Osteoblast (primary cell): ENCODE measurements around the gene FAM13C. TPM values are rescaled to one million over a fixed set of nuclear protein-coding genes. Genes with fewer than 3 reads are reported as not detected.

Source experiments
- DNase-seq: peaks from one replicate; pipeline ENCODE4 v3.0.0; 2011; ENCODE audit warnings: low spot score, mixed read lengths; ENCODE audit not compliant: insufficient read length; ENCODE audit errors: missing footprints
- H2AFZ ChIP-seq: 2 replicates; pipeline ENCODE4 v1.6.0; 2011; ENCODE audit warnings: mild to moderate bottlenecking, low read length
- H3K27ac ChIP-seq: 2 replicates; pipeline ENCODE4 v1.5.1; 2011; ENCODE audit warnings: mild to moderate bottlenecking, low read depth, low read length, moderate library complexity
- H3K27me3 ChIP-seq: 2 replicates; pipeline ENCODE4 v1.6.0; 2012; ENCODE audit warnings: mild to moderate bottlenecking, control low read depth, inconsistent platforms, low read length, moderate library complexity; ENCODE audit not compliant: insufficient read depth
- H3K36me3 ChIP-seq: 2 replicates; pipeline ENCODE4 v1.5.1; 2011; ENCODE audit warnings: mild to moderate bottlenecking, low read length, control low read depth, moderate library complexity; ENCODE audit not compliant: insufficient read depth
- H3K4me1 ChIP-seq: 2 replicates; pipeline ENCODE4 v1.5.1; 2011; ENCODE audit warnings: mild to moderate bottlenecking, low read length, control low read depth, moderate library complexity; ENCODE audit not compliant: insufficient read depth
- H3K4me2 ChIP-seq: 2 replicates; pipeline ENCODE4 v1.6.0; 2011; ENCODE audit warnings: mild to moderate bottlenecking, low read length; ENCODE audit not compliant: insufficient read depth
- H3K4me3 ChIP-seq: fragments of 200-600 bp; sonication (generic); 3 replicates; pipeline ENCODE4 v1.5.1; 2012; ENCODE audit warnings: mild to moderate bottlenecking, low read length, inconsistent platforms; ENCODE audit not compliant: insufficient read depth
- H3K79me2 ChIP-seq: 2 replicates; pipeline ENCODE4 v1.6.0; 2012; ENCODE audit warnings: mild to moderate bottlenecking, low read length, control low read depth, inconsistent platforms; ENCODE audit not compliant: insufficient read depth
- H3K9me3 ChIP-seq: 2 replicates; pipeline ENCODE4 v1.5.1; 2011; ENCODE audit warnings: low read depth, low read length, control low read depth
- H4K20me1 ChIP-seq: 2 replicates; pipeline ENCODE4 v1.6.0; 2012; ENCODE audit warnings: mild to moderate bottlenecking, low read length, control low read depth; ENCODE audit not compliant: insufficient read depth
- total RNA-seq: library from RNA; depleted of rRNA; stranded (reverse); fragments of >200 nt; gene quantifications from 2 replicates; pipeline ENCODE4 v1.2.3, GENCODE V29; 2012
- TF ChIP-seq, protein P1 (sequence below): IDR thresholded peaks from 2 replicates; pipeline ENCODE4 v1.5.1; 2011; ENCODE audit warnings: mild to moderate bottlenecking, low read depth, low read length, moderate library complexity; ENCODE audit errors: extremely low read depth

FAM13C gene
- total RNA-seq, 1 donor: 6.5 TPM

DNA sequence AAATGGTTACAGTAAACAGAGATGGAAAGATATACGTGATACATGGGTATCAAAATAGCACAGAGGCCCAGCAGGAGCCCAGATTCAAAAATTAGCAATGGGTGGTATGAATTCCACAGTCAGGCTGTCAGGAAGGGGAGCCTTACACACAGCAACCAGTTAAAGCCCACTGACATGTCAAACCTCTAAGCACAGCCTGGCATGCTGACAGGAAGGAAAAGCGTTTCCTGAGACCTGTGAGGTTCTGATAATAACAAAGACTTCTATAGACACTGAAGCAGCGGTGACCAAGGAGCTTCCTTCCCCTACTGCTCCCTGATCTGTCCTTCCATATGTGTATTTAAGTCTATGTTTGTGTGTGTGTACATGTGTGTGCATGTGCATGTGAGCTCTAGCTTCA is 96.0 kb downstream of the FAM13C start:
- Histone ChIP-seq H3K9me3 (no peaks in the 10 kb centered on the region), H3K4me1 (no peaks in the 10 kb centered on the region), H3K27me3 (no peaks in the 10 kb centered on the region), H3K79me2 (no peaks in the 10 kb centered on the region), H3K4me3 (no peak overlapping the region), H3K27ac (no peak overlapping the region), H2AFZ (no peak overlapping the region), H3K4me2 (no peak overlapping the region), H4K20me1 (no peaks in the 10 kb centered on the region), H3K36me3 (no peaks in the 10 kb centered on the region)
- no peak for DNase-seq
- TF ChIP-seq, protein P1, sequence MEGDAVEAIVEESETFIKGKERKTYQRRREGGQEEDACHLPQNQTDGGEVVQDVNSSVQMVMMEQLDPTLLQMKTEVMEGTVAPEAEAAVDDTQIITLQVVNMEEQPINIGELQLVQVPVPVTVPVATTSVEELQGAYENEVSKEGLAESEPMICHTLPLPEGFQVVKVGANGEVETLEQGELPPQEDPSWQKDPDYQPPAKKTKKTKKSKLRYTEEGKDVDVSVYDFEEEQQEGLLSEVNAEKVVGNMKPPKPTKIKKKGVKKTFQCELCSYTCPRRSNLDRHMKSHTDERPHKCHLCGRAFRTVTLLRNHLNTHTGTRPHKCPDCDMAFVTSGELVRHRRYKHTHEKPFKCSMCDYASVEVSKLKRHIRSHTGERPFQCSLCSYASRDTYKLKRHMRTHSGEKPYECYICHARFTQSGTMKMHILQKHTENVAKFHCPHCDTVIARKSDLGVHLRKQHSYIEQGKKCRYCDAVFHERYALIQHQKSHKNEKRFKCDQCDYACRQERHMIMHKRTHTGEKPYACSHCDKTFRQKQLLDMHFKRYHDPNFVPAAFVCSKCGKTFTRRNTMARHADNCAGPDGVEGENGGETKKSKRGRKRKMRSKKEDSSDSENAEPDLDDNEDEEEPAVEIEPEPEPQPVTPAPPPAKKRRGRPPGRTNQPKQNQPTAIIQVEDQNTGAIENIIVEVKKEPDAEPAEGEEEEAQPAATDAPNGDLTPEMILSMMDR: no peak

DNA sequence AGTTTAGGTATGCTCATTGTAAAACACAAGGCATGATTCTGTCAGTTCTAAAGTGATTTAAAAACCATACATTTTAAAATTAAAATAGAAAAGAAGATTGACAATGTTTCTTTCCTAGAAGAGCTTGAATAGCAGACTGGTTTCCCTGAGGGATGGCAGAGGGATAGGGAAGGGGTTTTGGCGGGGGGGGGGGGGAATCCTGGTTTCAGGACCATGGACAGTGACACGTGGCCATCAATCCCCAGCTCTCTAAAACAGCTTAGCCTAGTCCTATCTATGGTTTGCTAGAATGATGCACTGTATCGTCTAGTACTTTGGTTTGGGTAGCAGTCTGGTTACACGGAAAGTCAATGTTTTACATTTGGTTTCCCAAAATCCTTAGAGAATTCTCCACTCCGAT is 97.2 kb downstream of the FAM13C start:
- Histone ChIP-seq H3K4me2 (no peak overlapping the region), H3K36me3 (no peaks in the 10 kb centered on the region), H3K27ac (no peak overlapping the region), H3K79me2 (no peaks in the 10 kb centered on the region), H3K4me1 (no peaks in the 10 kb centered on the region), H3K4me3 (no peak overlapping the region), H2AFZ (no peak overlapping the region), H3K27me3 (no peaks in the 10 kb centered on the region), H3K9me3 (no peaks in the 10 kb centered on the region), H4K20me1 (no peaks in the 10 kb centered on the region)
- TF ChIP-seq, protein P1: no peak
- no peak for DNase-seq

DNA sequence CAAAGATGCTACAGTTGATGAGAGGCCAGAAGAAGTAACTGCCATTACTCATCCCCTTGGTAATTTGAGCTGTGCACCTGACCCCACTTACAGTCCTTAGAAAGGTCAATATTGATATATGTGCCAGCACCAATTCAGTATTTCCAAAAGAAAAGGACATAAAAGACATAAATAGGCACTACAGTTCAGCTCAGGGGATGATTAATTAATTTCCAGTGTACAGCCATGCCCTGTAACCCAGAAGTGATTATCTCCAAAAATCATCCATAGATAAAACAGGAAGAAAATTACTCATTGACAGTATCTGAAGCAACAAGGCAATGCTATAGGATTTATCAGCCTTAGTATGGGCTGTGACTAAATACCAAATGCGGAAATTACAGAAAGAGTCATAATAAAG is 103.5 kb downstream of the FAM13C start:
- TF ChIP-seq, protein P1: no peak
- no peak overlapping the region for H3K4me2 ChIP-seq
- H3K79me2 ChIP-seq: no peaks in the 10 kb centered on the region
- H3K27me3 ChIP-seq: no peaks in the 10 kb centered on the region
- H3K4me1 ChIP-seq: no peaks in the 10 kb centered on the region
- no peaks in the 10 kb centered on the region for H3K36me3 ChIP-seq
- no peak for DNase-seq
- H3K27ac ChIP-seq: no peak overlapping the region
- no peaks in the 10 kb centered on the region for H3K9me3 ChIP-seq
- H2AFZ ChIP-seq: no peak overlapping the region
- no peaks in the 10 kb centered on the region for H4K20me1 ChIP-seq
- H3K4me3 ChIP-seq: no peak overlapping the region

DNA sequence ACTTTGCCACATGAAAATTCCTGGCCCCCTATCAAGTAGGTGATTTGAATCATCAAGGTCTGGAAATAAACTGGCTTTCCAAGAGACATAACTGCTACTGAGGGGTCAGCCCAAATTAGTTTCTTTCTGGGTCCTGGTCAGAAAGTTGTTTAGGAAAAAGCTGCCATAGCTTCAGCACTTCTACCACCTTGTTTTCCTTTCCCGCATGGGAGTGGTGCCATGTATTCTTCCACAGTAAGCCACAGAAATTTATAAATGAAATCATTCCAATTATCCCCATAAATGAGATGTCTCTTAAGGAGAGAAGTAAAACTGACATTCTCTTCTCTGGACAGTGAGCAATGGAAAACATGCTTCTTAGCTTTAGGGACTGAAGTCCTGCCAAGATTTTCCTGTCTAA is 105.1 kb downstream of the FAM13C start:
- Histone ChIP-seq H3K79me2 (no peaks in the 10 kb centered on the region), H3K27me3 (no peaks in the 10 kb centered on the region), H3K36me3 (no peaks in the 10 kb centered on the region), H3K27ac (no peak overlapping the region), H4K20me1 (no peaks in the 10 kb centered on the region), H3K4me1 (no peaks in the 10 kb centered on the region), H3K4me2 (no peak overlapping the region), H3K4me3 (no peak overlapping the region), H2AFZ (no peak overlapping the region), H3K9me3 (no peaks in the 10 kb centered on the region)
- TF ChIP-seq, protein P1: no peak
- DNase-seq: no peak
